GM19467 (cell line): ENCODE measurements around the gene TMEM45A.
"Not testable (repeated sequence)": the region's sequence is repeated elsewhere in the genome, so short reads cannot be mapped to it uniquely, and the experiment has no call there.

ENCODE experiments used
- ATAC-seq: cut with Tn5 transposase; IDR thresholded peaks from one replicate; pipeline ENCODE4 v1.9.1; 2021; ENCODE audit warnings: mild to moderate bottlenecking, moderate library complexity; ENCODE audit not compliant: unreplicated experiment

The TMEM45A gene

GRCh38 chr3:100531093-100531492 is 38.7 kb downstream of the TMEM45A start:
- ATAC-seq = no peak

DNA sequence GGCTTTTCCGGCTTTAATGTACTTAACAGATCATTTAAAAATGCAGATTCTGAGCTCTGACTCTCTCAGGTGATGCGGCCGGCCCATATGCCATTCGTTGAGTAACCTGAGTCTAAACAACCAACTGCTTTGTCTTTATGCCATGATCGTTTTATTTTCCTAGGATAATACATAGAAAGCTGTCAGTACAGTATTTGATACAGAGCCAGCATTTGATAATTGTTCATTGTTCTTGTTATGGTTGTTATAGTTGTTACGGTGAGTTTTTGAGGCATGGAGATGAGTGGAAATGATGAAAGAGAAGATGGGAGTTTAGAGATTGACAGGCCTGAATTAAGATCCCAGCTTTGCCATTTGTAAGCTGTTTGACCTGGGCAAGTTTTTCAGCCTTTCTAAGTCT is 40.0 kb downstream of the TMEM45A start:
- ATAC-seq = no peak

- no peak for ATAC-seq
Observed at GRCh38 chr3:100533176-100533575, 40.8 kb downstream of the TMEM45A start.

GRCh38 chr3:100535610-100535943 is 43.2 kb downstream of the TMEM45A start:
- no peak for ATAC-seq

DNA sequence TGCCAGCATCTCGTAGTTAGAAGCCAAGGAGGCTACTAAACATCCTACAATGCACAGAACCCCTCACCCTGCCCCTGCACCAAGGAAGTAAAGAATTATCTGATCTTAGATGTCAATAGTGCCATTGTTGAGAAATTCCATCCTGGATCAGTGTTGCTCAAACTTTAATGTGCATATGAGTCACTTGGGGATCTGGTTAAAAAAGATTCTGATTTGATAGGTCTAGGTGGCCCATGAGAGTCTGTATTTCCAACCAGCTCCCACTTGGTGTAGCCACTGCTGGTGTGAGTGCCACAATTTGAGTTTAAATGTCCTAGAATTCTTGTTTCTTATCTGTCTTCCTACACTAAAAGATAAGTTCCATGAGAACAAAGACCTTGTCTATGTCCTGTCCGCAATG is 43.7 kb downstream of the TMEM45A start:
- ATAC-seq = no peak

DNA sequence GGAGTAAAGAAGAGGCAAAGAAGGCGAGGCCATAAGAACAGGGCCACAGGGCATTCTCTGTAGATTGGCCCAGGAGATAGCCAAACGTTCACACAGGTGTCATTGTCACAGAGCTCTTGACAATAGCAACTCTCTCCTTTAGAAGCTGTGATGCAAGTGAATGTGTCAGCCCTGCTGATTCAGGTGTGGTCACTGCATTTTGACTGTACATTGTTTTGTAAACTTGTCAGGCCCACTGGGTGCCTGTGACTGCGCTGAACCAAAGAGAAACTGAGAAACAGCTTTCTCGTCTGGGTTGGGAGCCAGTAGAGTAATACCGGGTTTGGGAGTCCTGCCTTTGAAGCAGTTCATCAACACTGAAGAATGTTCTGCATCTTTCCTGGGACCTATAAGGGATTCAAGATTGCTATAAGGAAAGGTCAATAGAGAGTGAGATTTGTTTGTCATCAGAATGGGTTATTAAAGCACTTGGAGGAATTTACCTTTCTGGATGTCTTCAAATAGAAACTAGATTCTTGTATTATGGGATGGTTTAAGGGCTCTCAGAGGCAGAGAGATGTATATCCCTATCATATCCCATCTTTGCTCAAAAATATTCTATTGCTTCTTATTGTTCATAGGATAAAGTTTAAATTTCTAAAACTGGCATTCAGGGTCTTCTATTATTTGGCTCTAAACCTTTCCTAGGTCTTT is 45.4 kb downstream of the TMEM45A start:
- no peak for ATAC-seq

DNA sequence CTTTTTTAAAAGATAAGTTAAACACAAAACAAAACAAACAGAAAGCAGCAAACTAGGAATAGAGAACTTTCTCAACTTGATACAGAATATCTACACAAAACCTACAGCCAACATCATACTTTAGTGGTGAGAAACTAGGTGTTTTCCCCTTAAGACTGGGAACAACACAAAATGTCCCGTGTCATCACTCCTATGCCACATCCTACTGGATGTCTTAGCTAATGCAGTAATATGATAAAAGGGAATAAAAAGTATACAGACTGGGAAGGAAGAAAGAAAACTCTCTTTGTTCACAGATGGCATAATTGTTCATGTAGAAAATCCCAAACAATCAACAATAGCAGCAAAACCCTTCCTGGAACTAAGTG is 45.9 kb downstream of the TMEM45A start:
- ATAC-seq = no peak

DNA sequence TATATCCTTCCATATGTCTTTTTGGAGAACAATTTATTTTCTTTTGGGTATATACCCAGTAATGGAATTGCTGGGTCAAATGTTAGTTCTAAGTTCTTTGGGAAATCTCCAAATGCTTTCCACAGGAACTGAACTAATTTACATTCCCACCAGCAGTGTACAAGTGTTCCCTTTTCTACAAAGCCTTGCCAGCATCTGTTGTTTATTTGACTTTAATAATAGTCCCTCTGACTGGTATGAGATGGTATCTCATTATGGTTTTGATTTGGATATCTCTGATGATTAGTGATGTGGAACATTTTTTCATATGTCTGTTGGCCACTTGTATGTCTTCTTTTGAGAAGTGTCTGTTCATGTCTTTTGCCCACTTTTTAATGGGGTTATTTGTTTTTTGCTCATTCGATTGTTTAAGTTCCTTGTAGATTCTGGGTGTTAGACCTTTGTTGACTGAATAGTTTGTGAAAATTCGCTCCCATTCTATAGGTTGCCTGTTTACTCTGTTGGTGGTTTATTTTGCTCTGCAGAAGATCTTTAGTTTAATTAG is 48.4 kb downstream of the TMEM45A start:
- ATAC-seq = no peak

- not testable (repeated sequence) for ATAC-seq
Observed at GRCh38 chr3:100541428-100541827, 49.0 kb downstream of the TMEM45A start.

DNA sequence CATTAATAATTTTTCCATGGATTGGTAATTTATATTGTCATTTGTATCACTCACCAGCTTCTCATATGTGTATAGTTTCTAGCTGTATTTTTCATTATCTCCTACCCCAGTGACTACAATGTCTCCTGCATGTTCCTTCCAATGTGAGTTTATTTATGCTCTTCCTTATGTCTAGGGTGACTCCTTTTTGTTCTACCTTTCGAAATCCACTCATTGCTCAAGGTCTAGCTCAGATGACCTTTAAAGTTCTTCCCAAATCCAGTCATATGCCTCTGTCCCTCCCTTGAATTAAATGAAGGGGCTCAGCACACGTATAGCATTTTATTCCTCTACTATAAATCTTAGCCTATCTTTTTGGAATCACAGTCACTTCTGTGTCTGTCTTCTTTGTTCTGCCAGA is 53.0 kb downstream of the TMEM45A start:
- ATAC-seq = no peak

- ATAC-seq = no peak
Observed at GRCh38 chr3:100546020-100546744, 53.8 kb downstream of the TMEM45A start.

- ATAC-seq = no peak
Observed at GRCh38 chr3:100548053-100548452, 55.6 kb downstream of the TMEM45A start.

GRCh38 chr3:100553618-100554372 is 61.4 kb downstream of the TMEM45A start:
- ATAC-seq = no peak

DNA sequence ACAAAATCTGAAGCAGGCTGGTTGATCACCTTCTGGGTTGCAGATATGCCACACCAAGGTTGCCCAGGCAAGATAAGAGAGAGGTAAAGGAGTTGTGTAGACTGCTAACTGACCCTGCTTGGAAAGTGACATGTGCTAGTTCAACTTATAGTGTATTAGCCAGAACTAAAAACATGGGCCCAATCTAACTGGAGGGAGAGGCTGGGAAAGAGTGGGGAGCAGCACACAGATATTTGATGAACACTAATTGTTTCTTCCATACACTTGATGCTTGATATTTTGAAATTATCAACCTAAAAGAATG is 61.9 kb downstream of the TMEM45A start:
- no peak for ATAC-seq

DNA sequence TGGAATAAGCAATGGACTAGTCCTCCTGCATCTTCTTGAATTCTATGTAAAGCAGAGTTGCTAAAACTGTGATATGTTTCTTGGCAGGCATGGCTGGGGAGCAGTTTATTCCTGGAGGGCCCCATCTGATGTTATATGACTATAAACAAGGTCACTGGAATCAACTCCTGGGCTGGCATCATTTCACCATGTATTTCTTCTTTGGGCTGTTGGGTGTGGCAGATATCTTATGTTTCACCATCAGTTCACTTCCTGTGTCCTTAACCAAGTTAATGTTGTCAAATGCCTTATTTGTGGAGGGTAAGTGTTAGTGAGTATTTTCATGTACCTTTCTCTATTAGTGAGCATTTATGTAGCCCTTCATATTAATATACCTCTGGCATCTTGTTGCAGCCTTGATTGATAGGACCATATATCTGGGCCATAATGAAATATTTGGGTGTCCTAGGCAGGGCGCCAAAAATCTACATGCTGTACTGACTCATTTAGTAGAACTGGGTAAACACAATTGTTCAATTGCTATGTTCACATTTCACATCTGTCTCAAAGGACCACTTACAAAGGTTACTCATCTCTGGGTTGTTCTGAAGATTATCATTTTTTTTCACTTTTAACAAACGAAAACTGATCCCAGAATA is 64.4 kb downstream of the TMEM45A start:
- no peak for ATAC-seq

GRCh38 chr3:100558233-100558632 is 65.8 kb downstream of the TMEM45A start:
- no peak for ATAC-seq

DNA sequence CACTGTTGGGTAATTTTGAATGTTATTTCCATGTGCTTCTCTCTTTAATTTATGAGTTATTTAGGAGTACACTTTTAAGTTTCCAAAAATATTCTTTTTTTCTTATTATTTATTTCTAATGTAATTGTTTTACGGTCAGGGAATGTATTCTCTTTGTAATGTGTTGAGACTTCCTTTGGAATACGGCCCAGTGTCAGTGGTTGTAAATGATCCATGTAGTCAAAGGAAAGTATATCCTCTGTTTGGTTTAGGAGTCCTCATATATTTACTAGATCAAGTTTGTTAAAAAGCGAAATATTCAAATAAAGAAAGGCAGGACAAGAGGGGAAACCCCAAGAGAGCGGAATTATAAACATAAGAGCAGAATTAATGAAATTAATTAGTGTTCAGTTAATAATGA is 68.0 kb downstream of the TMEM45A start:
- no peak for ATAC-seq

GRCh38 chr3:100561459-100562158 is 69.2 kb downstream of the TMEM45A start:
- no peak for ATAC-seq

DNA sequence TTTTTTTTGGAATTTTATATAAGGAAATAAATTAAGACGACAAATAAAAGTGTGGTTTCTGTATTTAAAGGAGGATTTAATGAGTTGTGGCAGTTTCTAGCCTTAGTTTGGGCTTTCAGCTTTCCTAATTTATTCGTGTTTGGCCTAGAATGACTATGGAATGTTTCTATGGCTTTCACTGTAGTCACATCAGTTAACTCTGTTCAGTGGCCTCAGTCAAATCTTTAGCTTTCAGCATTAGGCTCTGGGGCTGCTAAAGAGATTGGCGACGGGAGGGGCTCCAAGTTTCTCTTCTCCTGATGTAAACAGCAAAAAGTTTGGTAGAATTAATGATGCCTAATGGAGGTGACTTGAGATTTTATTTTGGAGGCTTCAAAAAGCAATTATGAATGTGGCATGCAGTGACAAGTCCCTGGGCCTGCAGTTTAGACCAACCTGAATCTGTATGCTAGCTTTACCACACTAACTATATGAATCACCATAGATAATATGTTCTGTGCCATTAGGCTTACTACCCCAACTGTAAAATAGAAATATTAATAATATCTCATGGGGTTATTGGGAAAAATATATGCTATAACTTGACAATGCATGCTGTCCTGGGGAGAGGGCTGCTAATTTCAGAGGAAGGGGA is 69.9 kb downstream of the TMEM45A start:
- no peak for ATAC-seq

GRCh38 chr3:100563228-100563627 is 70.8 kb downstream of the TMEM45A start:
- no peak for ATAC-seq
